Activated naive CD8-positive, alpha-beta T cell (primary cell): Measurements from ENCODE around the gene VEZT.
"Not testable (repeated sequence)": the region's sequence is repeated elsewhere in the genome, so short reads cannot be mapped to it uniquely, and the experiment has no call there.

Source experiments
- H3K27ac Mint-ChIP-seq: one replicate; pipeline ENCODE4 v1.8.0; 2021; ENCODE audit warnings: mixed read lengths
- H3K27me3 Mint-ChIP-seq: one replicate; pipeline ENCODE4 v1.8.0; 2021; ENCODE audit warnings: mixed read lengths
- H3K36me3 Mint-ChIP-seq: one replicate; pipeline ENCODE4 v1.8.0; 2021; ENCODE audit warnings: mixed read lengths
- H3K4me1 Mint-ChIP-seq: one replicate; pipeline ENCODE4 v1.8.0; 2021; ENCODE audit warnings: low read depth, mixed read lengths
- H3K4me3 Mint-ChIP-seq: one replicate; pipeline ENCODE4 v1.8.0; 2021; ENCODE audit warnings: mild to moderate bottlenecking, mixed read lengths
- H3K9me3 Mint-ChIP-seq: one replicate; pipeline ENCODE4 v1.8.0; 2021; ENCODE audit warnings: low read depth, mixed read lengths

The VEZT gene

GRCh38 chr12:95228617-95229016 is 11.0 kb downstream of the VEZT start:
- H3K27me3 Mint-ChIP-seq, result no peaks in the 10 kb centered on the region
- H3K4me3 Mint-ChIP-seq, result no peak overlapping the region
- no peaks in the 10 kb centered on the region for H3K9me3 Mint-ChIP-seq
- H3K36me3 Mint-ChIP-seq, result peaks cover 6% of the 10 kb centered on the region
- H3K4me1 Mint-ChIP-seq, result peaks cover 37% of the 10 kb centered on the region
- no peak overlapping the region for H3K27ac Mint-ChIP-seq

GRCh38 chr12:95229636-95230035 is 12.0 kb downstream of the VEZT start:
- H3K36me3 Mint-ChIP-seq, result peaks cover 4% of the 10 kb centered on the region
- no peak overlapping the region for H3K4me3 Mint-ChIP-seq
- no peaks in the 10 kb centered on the region for H3K27me3 Mint-ChIP-seq
- peaks cover 30% of the 10 kb centered on the region for H3K4me1 Mint-ChIP-seq
- no peak overlapping the region for H3K27ac Mint-ChIP-seq
- no peaks in the 10 kb centered on the region for H3K9me3 Mint-ChIP-seq

GRCh38 chr12:95230313-95230712 is 12.7 kb downstream of the VEZT start:
- H3K27me3 Mint-ChIP-seq, result no peaks in the 10 kb centered on the region
- H3K27ac Mint-ChIP-seq, result no peak overlapping the region
- no peaks in the 10 kb centered on the region for H3K36me3 Mint-ChIP-seq
- no peak overlapping the region for H3K4me3 Mint-ChIP-seq
- H3K4me1 Mint-ChIP-seq, result peaks cover 24% of the 10 kb centered on the region
- no peaks in the 10 kb centered on the region for H3K9me3 Mint-ChIP-seq

- Mint-ChIP-seq H3K4me3 (no peak overlapping the region), H3K27ac (no peak overlapping the region), H3K36me3 (no peaks in the 10 kb centered on the region), H3K4me1 (peaks cover 22% of the 10 kb centered on the region), H3K27me3 (no peaks in the 10 kb centered on the region), H3K9me3 (no peaks in the 10 kb centered on the region)
Measured at GRCh38 chr12:95231190-95231589, 13.6 kb downstream of the VEZT start.

GRCh38 chr12:95234187-95234586 is 16.6 kb downstream of the VEZT start:
- H3K36me3 Mint-ChIP-seq, H3K9me3 Mint-ChIP-seq, H3K27me3 Mint-ChIP-seq, H3K27ac Mint-ChIP-seq, H3K4me3 Mint-ChIP-seq: not testable (repeated sequence)
- peaks cover 23% of the 10 kb centered on the region for H3K4me1 Mint-ChIP-seq

- H3K4me3 Mint-ChIP-seq, result not testable (repeated sequence)
Measured at GRCh38 chr12:95235621-95236020, 18.0 kb downstream of the VEZT start.

GRCh38 chr12:95237315-95237714 is 19.7 kb downstream of the VEZT start:
- Mint-ChIP-seq H3K4me1 (peaks cover 23% of the 10 kb centered on the region), H3K27me3 (no peaks in the 10 kb centered on the region), H3K27ac (no peak overlapping the region), H3K4me3 (no peak overlapping the region), H3K9me3 (no peaks in the 10 kb centered on the region), H3K36me3 (peaks cover 7% of the 10 kb centered on the region)

More at GRCh38 chr12:95235621-95236020, 18.0 kb downstream of the VEZT start:
- not testable (repeated sequence) for H3K27me3 Mint-ChIP-seq, H3K9me3 Mint-ChIP-seq, H3K27ac Mint-ChIP-seq, H3K36me3 Mint-ChIP-seq
- H3K4me1 Mint-ChIP-seq, result peaks cover 26% of the 10 kb centered on the region

- Mint-ChIP-seq H3K27ac (no peak overlapping the region), H3K4me1 (peaks cover 22% of the 10 kb centered on the region), H3K4me3 (no peak overlapping the region), H3K27me3 (no peaks in the 10 kb centered on the region), H3K36me3 (peaks cover 7% of the 10 kb centered on the region), H3K9me3 (no peaks in the 10 kb centered on the region)
Measured at GRCh38 chr12:95238150-95238549, 20.5 kb downstream of the VEZT start.

GRCh38 chr12:95239216-95239615 is 21.6 kb downstream of the VEZT start:
- peaks cover 9% of the 10 kb centered on the region for H3K36me3 Mint-ChIP-seq
- peaks cover 22% of the 10 kb centered on the region for H3K4me1 Mint-ChIP-seq
- H3K9me3 Mint-ChIP-seq, result no peaks in the 10 kb centered on the region
- H3K27ac Mint-ChIP-seq, result no peak overlapping the region
- H3K27me3 Mint-ChIP-seq, result no peaks in the 10 kb centered on the region
- peak overlapping the region; percentile 7 for H3K4me3 Mint-ChIP-seq

GRCh38 chr12:95239835-95240234 is 22.2 kb downstream of the VEZT start:
- not testable (repeated sequence) for H3K36me3 Mint-ChIP-seq, H3K9me3 Mint-ChIP-seq, H3K27me3 Mint-ChIP-seq, H3K4me3 Mint-ChIP-seq, H3K27ac Mint-ChIP-seq
- peaks cover 24% of the 10 kb centered on the region for H3K4me1 Mint-ChIP-seq

- no peak overlapping the region for H3K27ac Mint-ChIP-seq
- no peak overlapping the region for H3K4me3 Mint-ChIP-seq
Measured at GRCh38 chr12:95240556-95240955, 22.9 kb downstream of the VEZT start.

GRCh38 chr12:95241138-95241537 is 23.5 kb downstream of the VEZT start:
- H3K9me3 Mint-ChIP-seq, H3K27ac Mint-ChIP-seq, H3K27me3 Mint-ChIP-seq, H3K36me3 Mint-ChIP-seq, H3K4me3 Mint-ChIP-seq: not testable (repeated sequence)
- peaks cover 26% of the 10 kb centered on the region for H3K4me1 Mint-ChIP-seq

More at GRCh38 chr12:95240556-95240955, 22.9 kb downstream of the VEZT start:
- Mint-ChIP-seq H3K4me1 (peaks cover 24% of the 10 kb centered on the region), H3K27me3 (no peaks in the 10 kb centered on the region), H3K9me3 (no peaks in the 10 kb centered on the region), H3K36me3 (peaks cover 9% of the 10 kb centered on the region)

GRCh38 chr12:95241761-95242506 is 24.3 kb downstream of the VEZT start:
- H3K27ac Mint-ChIP-seq, result no peak overlapping the region
- H3K36me3 Mint-ChIP-seq, result peaks cover 9% of the 10 kb centered on the region
- no peaks in the 10 kb centered on the region for H3K9me3 Mint-ChIP-seq
- H3K27me3 Mint-ChIP-seq, result no peaks in the 10 kb centered on the region
- H3K4me1 Mint-ChIP-seq, result peaks cover 28% of the 10 kb centered on the region
- H3K4me3 Mint-ChIP-seq, result no peak overlapping the region

GRCh38 chr12:95243497-95244183 is 26.0 kb downstream of the VEZT start:
- Mint-ChIP-seq H3K27ac (no peak overlapping the region), H3K4me1 (peaks cover 25% of the 10 kb centered on the region), H3K4me3 (no peak overlapping the region), H3K9me3 (no peaks in the 10 kb centered on the region), H3K36me3 (peaks cover 4% of the 10 kb centered on the region), H3K27me3 (no peaks in the 10 kb centered on the region)

- Mint-ChIP-seq H3K9me3 (no peaks in the 10 kb centered on the region), H3K27ac (no peak overlapping the region), H3K4me1 (peaks cover 23% of the 10 kb centered on the region), H3K27me3 (no peaks in the 10 kb centered on the region), H3K36me3 (peaks cover 4% of the 10 kb centered on the region), H3K4me3 (no peak overlapping the region)
Measured at GRCh38 chr12:95244350-95244749, 26.7 kb downstream of the VEZT start.

GRCh38 chr12:95248095-95248494 is 30.5 kb downstream of the VEZT start:
- no peaks in the 10 kb centered on the region for H3K9me3 Mint-ChIP-seq
- peaks cover 17% of the 10 kb centered on the region for H3K4me1 Mint-ChIP-seq
- no peak overlapping the region for H3K4me3 Mint-ChIP-seq
- H3K27me3 Mint-ChIP-seq, result no peaks in the 10 kb centered on the region
- peaks cover 2% of the 10 kb centered on the region for H3K36me3 Mint-ChIP-seq
- no peak overlapping the region for H3K27ac Mint-ChIP-seq
